Posterior vena cava (tissue), 2 donors: ENCODE data around the gene RBM19. TPM values are rescaled to one million over a fixed set of nuclear protein-coding genes. Genes with fewer than 3 reads are reported as not detected.

ENCODE experiments used
- DNase-seq: peaks from one replicate; pipeline ENCODE4 v3.0.0-alpha.2; 2020; ENCODE audit warnings: low spot score
- intact Hi-C, 2 donors: fragments of 100-400 bp; cut with DNase I; formaldehyde crosslinking; loops; one replicate each; pipeline versions ENCODE4 v1.14.1 to v1.14.2; 2022 to 2023
- total RNA-seq, 2 donors: library from RNA; stranded (reverse); fragmentation: NEBNext Ultra II Directional; extraction: Animal tissue kit (Norgen Biotek cat#: 25700); gene quantifications; one replicate each; pipeline ENCODE4 v1.2.1, GENCODE V29; 2021
- donor health status: DM: yes; HTN: yes; CAD: no.
- donor health status: DM: yes; HTN: yes; CAD: no.

Gene RBM19
- total RNA-seq, 2 donors from 2014 or later = 23.8 to 27.7 TPM

- DNase-seq = no peak
- intact Hi-C loops = no loop called here
These were observed 24.4 kb upstream of the RBM19 start for GRCh38 chr12:113990250-113991223.

- DNase-seq = no peak
- intact Hi-C loops = loop anchor here (10.0 kb wide), 3 partner anchors 516 to 1666 kb away; no protein-coding TSS in a partner anchor
These were observed 22.9 kb upstream of the RBM19 start for GRCh38 chr12:113988976-113989375.

GRCh38 chr12:113988064-113988451 lies 21.9 kb upstream of the RBM19 start:
- no peak for DNase-seq
- intact Hi-C loops = loop anchor here (10.0 kb wide), 3 partner anchors 517 to 1667 kb away; no protein-coding TSS in a partner anchor

GRCh38 chr12:113987261-113988063 lies 21.3 kb upstream of the RBM19 start:
- intact Hi-C loops = loop anchor here (10.0 kb wide), 3 partner anchors 517 to 1667 kb away; no protein-coding TSS in a partner anchor
- no peak for DNase-seq

- intact Hi-C loops = loop anchor here (10.0 kb wide), 3 partner anchors 520 to 1670 kb away; no protein-coding TSS in a partner anchor
- no peak for DNase-seq
These were observed 18.3 kb upstream of the RBM19 start for GRCh38 chr12:113984464-113984863.

GRCh38 chr12:113983777-113984448 lies 17.8 kb upstream of the RBM19 start:
- DNase-seq = no peak
- intact Hi-C loops = loop anchor here (10.0 kb wide), 3 partner anchors 521 to 1671 kb away; no protein-coding TSS in a partner anchor

- intact Hi-C loops = loop anchor here (10.0 kb wide), 3 partner anchors 522 to 1672 kb away; no protein-coding TSS in a partner anchor
- DNase-seq = no peak
These were observed 17.1 kb upstream of the RBM19 start for GRCh38 chr12:113983265-113983664.

GRCh38 chr12:113981876-113982275 lies 15.8 kb upstream of the RBM19 start:
- intact Hi-C loops = loop anchor here (10.0 kb wide), 3 partner anchors 523 to 1673 kb away; no protein-coding TSS in a partner anchor
- DNase-seq = no peak

- no peak for DNase-seq
- intact Hi-C loops = loop anchor here (10.0 kb wide), 3 partner anchors 524 to 1674 kb away; no protein-coding TSS in a partner anchor
These were observed 14.6 kb upstream of the RBM19 start for GRCh38 chr12:113980537-113981337.

GRCh38 chr12:113980054-113980453 lies 13.9 kb upstream of the RBM19 start:
- DNase-seq = no peak
- intact Hi-C loops = loop anchor here (10.0 kb wide), 3 partner anchors 525 to 1675 kb away; no protein-coding TSS in a partner anchor

- DNase-seq = no peak
- intact Hi-C loops = no loop called here
These were observed 12.0 kb upstream of the RBM19 start for GRCh38 chr12:113978080-113978479.

GRCh38 chr12:113974006-113974405 lies 7.9 kb upstream of the RBM19 start:
- intact Hi-C loops = no loop called here
- no peak for DNase-seq

- DNase-seq = no peak
- intact Hi-C loops = no loop called here
These were observed 7.2 kb upstream of the RBM19 start for GRCh38 chr12:113973109-113973904.

- DNase-seq = no peak
- intact Hi-C loops = no loop called here
These were observed 5.3 kb upstream of the RBM19 start for GRCh38 chr12:113971392-113971791.

GRCh38 chr12:113970211-113970610 lies 4.1 kb upstream of the RBM19 start:
- DNase-seq = no peak
- intact Hi-C loops = no loop called here

GRCh38 chr12:113967368-113967767 lies 1.2 kb upstream of the RBM19 start:
- no peak for DNase-seq
- intact Hi-C loops = no loop called here

GRCh38 chr12:113962733-113963132 lies 3.4 kb downstream of the RBM19 start:
- intact Hi-C loops = loop anchor here in 1 of 2 donors (2.0 kb wide), 1 partner anchor 66 kb away; no protein-coding TSS in a partner anchor
- DNase-seq = no peak
